ENCODE results near the gene ATL2.

ATL2 gene

GRCh38 chr2:38377050-38377828 is at the start of gene ATL2:
Gene ATL2, minus strand, starts transcription at chr2:38377273. Its CDS starts 13 bp downstream, at chr2:38377260.
- DNase-seq: peak; percentile 95

GRCh38 chr2:38423763-38424162 is 46.7 kb upstream of the ATL2 start:
- DNase-seq: no peak

- DNase-seq: no peak
These were observed 44.4 kb upstream of the ATL2 start for GRCh38 chr2:38421274-38422056.

- no peak for DNase-seq
These were observed 42.4 kb upstream of the ATL2 start for GRCh38 chr2:38419499-38419898.

GRCh38 chr2:38418735-38419134 is 41.7 kb upstream of the ATL2 start:
- DNase-seq: no peak

GRCh38 chr2:38417745-38418689 is 40.9 kb upstream of the ATL2 start:
- no peak for DNase-seq

GRCh38 chr2:38416296-38417036 is 39.4 kb upstream of the ATL2 start:
- DNase-seq: no peak

GRCh38 chr2:38415728-38416291 is 38.7 kb upstream of the ATL2 start:
- no peak for DNase-seq

- no peak for DNase-seq
These were observed 38.0 kb upstream of the ATL2 start for GRCh38 chr2:38415023-38415422.

GRCh38 chr2:38412235-38412871 is 35.3 kb upstream of the ATL2 start:
- peak; percentile 37 for DNase-seq

GRCh38 chr2:38409156-38410102 is 32.4 kb upstream of the ATL2 start:
- DNase-seq: no peak

GRCh38 chr2:38407111-38407682 is 30.1 kb upstream of the ATL2 start:
- no peak for DNase-seq

GRCh38 chr2:38406597-38407110 is 29.6 kb upstream of the ATL2 start:
- no peak for DNase-seq

- no peak for DNase-seq
These were observed 29.0 kb upstream of the ATL2 start for GRCh38 chr2:38405917-38406596.

GRCh38 chr2:38400513-38400912 is 23.4 kb upstream of the ATL2 start:
- DNase-seq: peak; percentile 2

- no peak for DNase-seq
These were observed 21.7 kb upstream of the ATL2 start for GRCh38 chr2:38398739-38399138.

GRCh38 chr2:38394903-38395341 is 17.8 kb upstream of the ATL2 start:
- no peak for DNase-seq

- DNase-seq: no peak
These were observed 17.0 kb upstream of the ATL2 start for GRCh38 chr2:38394041-38394440.

- DNase-seq: no peak
These were observed 13.9 kb upstream of the ATL2 start for GRCh38 chr2:38390947-38391346.
